Tibial nerve (tissue), 4 donors: Measurements from ENCODE around the gene SMYD3. TPM values are rescaled to one million over a fixed set of nuclear protein-coding genes. Genes with fewer than 3 reads are reported as not detected.

Experiments used
- DNase-seq, 2 donors: peaks; one replicate each; pipeline ENCODE4 v3.0.0-alpha.2; 2019; ENCODE audit warnings: low spot score in 2 of 2
- H3K27ac ChIP-seq, 4 donors: fragments of 200-600 bp; sonication (generic) in 3 of 4; one replicate each; pipeline ENCODE4 v1.5.1; 2017 to 2019; ENCODE audit warnings: mild to moderate bottlenecking in 1 of 4
- H3K27me3 ChIP-seq, 2 donors: fragments of 200-600 bp; sonication (generic) in 1 of 2; one replicate each; pipeline versions ENCODE4 v1.5.1 to v1.6.0; 2017 to 2019
- H3K36me3 ChIP-seq, 3 donors: fragments of 200-600 bp; sonication (generic); one replicate each; pipeline ENCODE4 v1.5.1; 2018 to 2019
- H3K4me1 ChIP-seq, 4 donors: fragments of 200-600 bp; sonication (generic) in 3 of 4; one replicate each; pipeline ENCODE4 v1.5.1; 2017 to 2019
- H3K4me3 ChIP-seq, 4 donors: fragments of 200-600 bp; sonication (generic) in 3 of 4; one replicate each; pipeline ENCODE4 v1.5.1; 2017 to 2019; ENCODE audit warnings: mild to moderate bottlenecking in 1 of 4, moderate library complexity in 1 of 4
- H3K9me3 ChIP-seq, 4 donors: fragments of 200-600 bp; sonication (generic) in 3 of 4; one replicate each; pipeline ENCODE4 v1.5.1; 2017 to 2019
- EP300 ChIP-seq, 2 donors: sonication (generic); formaldehyde crosslinking; IDR thresholded peaks; one replicate each; pipeline ENCODE4 v1.6.1; 2017; ENCODE audit warnings: antibody characterized with exemption in 2 of 2, mild to moderate bottlenecking in 1 of 2
- POLR2A ChIP-seq, 2 donors: fragments of 450-650 bp; IDR thresholded peaks; one replicate each; pipeline ENCODE4 v1.6.1; 2017; ENCODE audit warnings: antibody characterized with exemption in 2 of 2, mild to moderate bottlenecking in 2 of 2, moderate library complexity in 2 of 2
- WGBS, 2 donors: methylation state at CpG; one replicate each; pipeline ENCODE4 v1.1.5; 2018; 5-methylcytosine and 5-hydroxymethylcytosine counted together
- total RNA-seq, 4 donors: library from RNA; depleted of rRNA; stranded (reverse); fragments of >200 nt; gene quantifications; one replicate each; pipeline ENCODE4 v1.1.0, GENCODE V29; 2016
- TF ChIP-seq, protein P1 (sequence below), 5 experiments: fragments of 200-600 bp in 3 of 5; fragments of 450-650 bp in 2 of 5; sonication (generic) in 3 of 5; IDR thresholded peaks; one replicate each; pipeline ENCODE4 v1.5.1; 2016 to 2019; ENCODE audit warnings: antibody characterized with exemption in 5 of 5, mild to moderate bottlenecking in 3 of 5, moderate library complexity in 2 of 5

The SMYD3 gene
- total RNA-seq, 4 donors from 2014 or later: 22.2 to 30.3 (median 27.0) TPM

DNA sequence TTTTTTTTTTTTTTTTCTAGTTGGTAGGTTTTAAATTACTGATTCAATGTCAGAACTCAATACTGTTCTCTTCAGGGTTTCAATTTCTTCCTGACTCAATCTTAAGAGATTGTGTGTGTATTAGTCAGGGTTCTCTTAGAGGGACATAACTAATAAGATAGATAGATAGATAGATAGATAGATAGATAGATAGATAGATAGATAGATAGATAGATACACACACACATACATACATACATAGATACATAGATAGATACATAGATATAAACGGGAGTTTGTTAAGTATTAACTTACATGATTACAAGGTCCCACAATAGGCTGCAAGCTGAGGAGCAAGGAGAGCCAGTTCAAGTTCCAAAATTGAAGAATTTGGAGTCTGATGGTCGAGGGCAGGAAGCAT is 251.3 kb downstream of the SMYD3 start:
- Histone ChIP-seq H3K4me3 (no peak overlapping the region), H3K27ac (no peak overlapping the region), H3K9me3 (peaks cover 0 to 36% (median 4%) of the 10 kb centered on the region in 4 donors), H3K36me3 (no peaks in the 10 kb centered on the region), H3K27me3 (no peaks in the 10 kb centered on the region), H3K4me1 (no peaks in the 10 kb centered on the region)
- WGBS, 2 donors: 90 to 94% methylated on average over 2 of the region's 2 CpGs
- DNase-seq: no peak
- TF ChIP-seq POLR2A (IDR thresholded peaks at IDR 0.05) (no peak), EP300 (IDR thresholded peaks at IDR 0.05) (no peak)
- TF ChIP-seq, protein P1, sequence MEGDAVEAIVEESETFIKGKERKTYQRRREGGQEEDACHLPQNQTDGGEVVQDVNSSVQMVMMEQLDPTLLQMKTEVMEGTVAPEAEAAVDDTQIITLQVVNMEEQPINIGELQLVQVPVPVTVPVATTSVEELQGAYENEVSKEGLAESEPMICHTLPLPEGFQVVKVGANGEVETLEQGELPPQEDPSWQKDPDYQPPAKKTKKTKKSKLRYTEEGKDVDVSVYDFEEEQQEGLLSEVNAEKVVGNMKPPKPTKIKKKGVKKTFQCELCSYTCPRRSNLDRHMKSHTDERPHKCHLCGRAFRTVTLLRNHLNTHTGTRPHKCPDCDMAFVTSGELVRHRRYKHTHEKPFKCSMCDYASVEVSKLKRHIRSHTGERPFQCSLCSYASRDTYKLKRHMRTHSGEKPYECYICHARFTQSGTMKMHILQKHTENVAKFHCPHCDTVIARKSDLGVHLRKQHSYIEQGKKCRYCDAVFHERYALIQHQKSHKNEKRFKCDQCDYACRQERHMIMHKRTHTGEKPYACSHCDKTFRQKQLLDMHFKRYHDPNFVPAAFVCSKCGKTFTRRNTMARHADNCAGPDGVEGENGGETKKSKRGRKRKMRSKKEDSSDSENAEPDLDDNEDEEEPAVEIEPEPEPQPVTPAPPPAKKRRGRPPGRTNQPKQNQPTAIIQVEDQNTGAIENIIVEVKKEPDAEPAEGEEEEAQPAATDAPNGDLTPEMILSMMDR (IDR thresholded peaks at IDR 0.05): no peak

DNA sequence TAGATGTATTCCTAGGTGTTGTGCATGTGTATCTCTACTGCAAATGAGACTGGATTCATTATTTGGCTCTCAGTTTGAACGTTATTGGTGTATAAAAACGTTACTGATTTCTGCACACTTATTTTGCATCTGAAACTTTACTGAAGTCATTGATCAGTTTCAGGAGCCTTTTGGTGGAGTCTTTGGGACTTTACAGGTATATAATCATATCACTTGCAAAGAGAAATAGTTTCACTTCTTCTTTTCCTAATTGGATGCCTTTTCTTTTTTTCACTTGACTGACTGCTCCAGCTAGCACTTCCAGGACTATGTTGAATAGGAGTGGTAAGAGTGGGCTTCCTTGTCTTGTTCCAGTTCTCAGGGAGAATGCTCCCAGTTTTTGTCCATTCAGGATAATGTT is 252.2 kb downstream of the SMYD3 start:
- 77 to 92% methylated on average over 2 of the region's 2 CpGs for WGBS, 2 donors
- Histone ChIP-seq H3K27me3 (no peaks in the 10 kb centered on the region), H3K27ac (no peak overlapping the region), H3K4me1 (no peaks in the 10 kb centered on the region), H3K4me3 (no peak overlapping the region), H3K36me3 (no peaks in the 10 kb centered on the region), H3K9me3 (peaks cover 0 to 34% (median 4%) of the 10 kb centered on the region in 4 donors)
- no peak for DNase-seq
- TF ChIP-seq POLR2A (IDR thresholded peaks at IDR 0.05) (no peak), EP300 (IDR thresholded peaks at IDR 0.05) (no peak)
- TF ChIP-seq, protein P1 (IDR thresholded peaks at IDR 0.05): no peak

DNA sequence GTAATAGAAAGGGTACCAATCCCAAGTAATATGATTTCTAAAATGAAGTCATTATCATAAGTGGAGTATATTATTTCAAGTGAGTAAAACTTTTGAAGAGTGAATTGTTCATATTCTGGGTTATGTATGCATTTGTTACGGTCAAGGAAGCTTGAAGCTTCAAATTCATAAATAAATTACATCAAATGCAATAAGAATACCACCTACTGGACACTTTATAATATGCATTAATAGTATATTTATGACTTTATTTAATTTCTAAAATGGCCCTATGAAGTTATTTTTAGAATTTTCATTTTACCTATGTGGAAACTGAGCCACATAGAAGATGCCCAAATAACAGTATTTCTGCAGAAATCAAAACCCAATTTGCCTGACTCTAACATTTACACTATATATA is 260.6 kb downstream of the SMYD3 start:
- no peak for DNase-seq
- no peaks in the 10 kb centered on the region for H3K36me3 ChIP-seq
- H3K27me3 ChIP-seq: no peaks in the 10 kb centered on the region
- no peak overlapping the region for H3K4me3 ChIP-seq
- TF ChIP-seq, protein P1 (IDR thresholded peaks at IDR 0.05): no peak
- TF ChIP-seq EP300 (IDR thresholded peaks at IDR 0.05) (no peak), POLR2A (IDR thresholded peaks at IDR 0.05) (no peak)
- H3K4me1 ChIP-seq: no peaks in the 10 kb centered on the region
- 91 to 92% methylated on average over 1 of the region's 1 CpG for WGBS, 2 donors
- no peaks in the 10 kb centered on the region for H3K9me3 ChIP-seq
- peak overlapping the region in 1 of 4 donors; percentile 55 for H3K27ac ChIP-seq

DNA sequence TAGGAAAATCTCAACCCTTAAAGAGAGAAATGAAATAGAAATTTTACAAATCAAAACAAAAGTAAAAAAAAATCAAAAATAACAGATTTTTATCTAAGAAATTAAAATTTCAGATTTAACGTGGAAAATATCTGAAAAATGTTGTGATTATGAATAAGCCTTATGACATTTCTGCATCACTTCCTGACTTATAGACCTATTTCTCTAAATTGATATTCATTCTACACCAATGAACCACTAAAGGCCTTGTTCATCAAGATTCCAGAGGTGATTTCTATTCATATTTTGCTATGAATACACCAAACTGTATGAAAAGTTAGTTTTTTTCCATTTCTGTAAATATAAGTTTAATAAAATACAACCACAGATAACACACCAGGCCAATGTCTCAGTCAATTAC is 261.5 kb downstream of the SMYD3 start:
- 60 to 63% methylated on average over 1 of the region's 1 CpG for WGBS, 2 donors
- TF ChIP-seq EP300 (IDR thresholded peaks at IDR 0.05) (no peak), POLR2A (IDR thresholded peaks at IDR 0.05) (no peak)
- TF ChIP-seq, protein P1 (IDR thresholded peaks at IDR 0.05): no peak

DNA sequence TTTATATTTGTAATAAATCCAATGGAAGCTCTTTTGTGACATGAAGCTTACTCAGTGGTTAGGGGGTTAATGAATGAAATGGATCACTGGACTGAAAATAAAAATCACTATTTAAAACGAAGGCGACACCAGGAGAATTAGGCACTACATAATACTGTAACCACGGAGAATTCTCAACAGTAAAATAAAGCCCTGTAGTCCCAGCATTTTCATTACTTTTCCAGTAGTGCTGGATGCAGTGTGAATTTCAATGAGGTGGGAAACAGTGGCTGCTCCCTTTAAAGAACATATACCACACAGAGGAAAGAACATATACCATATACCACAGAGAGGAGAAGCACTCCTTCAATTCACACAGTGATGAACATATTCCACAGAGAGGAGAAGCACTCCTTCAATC is 275.0 kb downstream of the SMYD3 start:
- no peak for DNase-seq
- no peaks in the 10 kb centered on the region for H3K36me3 ChIP-seq
- no peaks in the 10 kb centered on the region for H3K9me3 ChIP-seq
- no peaks in the 10 kb centered on the region for H3K27me3 ChIP-seq
- H3K4me3 ChIP-seq: no peak overlapping the region
- no peak overlapping the region for H3K27ac ChIP-seq
- 57 to 64% methylated on average over 3 of the region's 3 CpGs for WGBS, 2 donors
- no peaks in the 10 kb centered on the region for H3K4me1 ChIP-seq
- no peak for TF ChIP-seq POLR2A (IDR thresholded peaks at IDR 0.05)
- TF ChIP-seq, protein P1 (IDR thresholded peaks at IDR 0.05): no peak
- TF ChIP-seq EP300 (IDR thresholded peaks at IDR 0.05): no peak

More for the DNA sequence above, 261.5 kb downstream of the SMYD3 start:
- Histone ChIP-seq H3K27me3 (no peaks in the 10 kb centered on the region), H3K27ac (no peak overlapping the region), H3K4me1 (no peaks in the 10 kb centered on the region), H3K4me3 (no peak overlapping the region), H3K36me3 (no peaks in the 10 kb centered on the region), H3K9me3 (no peaks in the 10 kb centered on the region)
- DNase-seq: no peak
